PC-9 (cell line): ENCODE results near the gene CST7.

ENCODE experiments used
- CTCF ChIP-seq: fragments of 200-600 bp; sonication (generic); conservative IDR thresholded peaks from 2 replicates; pipeline ENCODE4 v1.6.1; 2017; ENCODE audit warnings: mixed run types, antibody characterized with exemption, mild to moderate bottlenecking, moderate library complexity
- EZH2 ChIP-seq: fragments of 200-600 bp; sonication (generic); IDR thresholded peaks from 2 replicates; pipeline ENCODE4 v1.8.0; 2017; ENCODE audit warnings: antibody characterized with exemption, low read depth

DNA sequence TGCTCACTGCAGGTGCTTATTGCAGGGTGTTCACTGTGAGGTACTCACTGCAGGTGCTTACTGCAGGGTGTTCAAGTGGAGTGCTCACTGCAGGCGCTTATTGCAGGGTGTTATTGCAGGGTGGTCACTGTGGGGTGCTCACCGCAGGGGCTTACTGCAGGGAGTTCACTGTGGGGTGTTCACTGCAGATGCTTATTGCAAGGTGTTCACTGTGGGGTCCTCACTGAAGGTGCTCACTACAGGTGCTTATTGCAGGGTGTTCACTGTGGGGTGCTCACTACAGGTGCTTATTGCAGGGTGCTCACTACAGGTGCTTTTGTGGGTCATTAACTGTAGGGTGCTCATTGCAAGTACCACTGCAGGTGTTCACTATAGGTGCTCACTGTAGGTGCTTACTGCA lies 23.3 kb downstream of the CST7 start:
- no peak for TF ChIP-seq EZH2
- TF ChIP-seq CTCF: no peak
